GM12892 (cell line): ENCODE data around the gene C1S.

ENCODE experiments used
- POLR2A ChIP-seq: IDR thresholded peaks from 2 replicates; pipeline ENCODE4 v1.6.1; 2011; ENCODE audit warnings: low read depth, low read length, control low read depth
- POLR2AphosphoS5 ChIP-seq: IDR thresholded peaks from 2 replicates; pipeline ENCODE4 v1.6.1; 2011; ENCODE audit warnings: low read depth, low read length, control low read depth
- TAF1 ChIP-seq: IDR thresholded peaks from 2 replicates; pipeline ENCODE4 v1.6.1; 2011; ENCODE audit warnings: low read depth, mild to moderate bottlenecking, control low read depth, low read length, borderline replicate concordance

- no peak for TF ChIP-seq POLR2A
- TF ChIP-seq TAF1, result no peak
- no peak for TF ChIP-seq POLR2AphosphoS5
These were observed 43.5 kb upstream of the C1S start for GRCh38 chr12:7016958-7017571.
